Measurements from ENCODE around the gene ABHD18. TPM values are rescaled to one million over a fixed set of nuclear protein-coding genes. Genes with fewer than 3 reads are reported as not detected.

The ABHD18 gene
- total RNA-seq, 2 donors from 2014 or later = 17.1 to 18.5 TPM

DNA sequence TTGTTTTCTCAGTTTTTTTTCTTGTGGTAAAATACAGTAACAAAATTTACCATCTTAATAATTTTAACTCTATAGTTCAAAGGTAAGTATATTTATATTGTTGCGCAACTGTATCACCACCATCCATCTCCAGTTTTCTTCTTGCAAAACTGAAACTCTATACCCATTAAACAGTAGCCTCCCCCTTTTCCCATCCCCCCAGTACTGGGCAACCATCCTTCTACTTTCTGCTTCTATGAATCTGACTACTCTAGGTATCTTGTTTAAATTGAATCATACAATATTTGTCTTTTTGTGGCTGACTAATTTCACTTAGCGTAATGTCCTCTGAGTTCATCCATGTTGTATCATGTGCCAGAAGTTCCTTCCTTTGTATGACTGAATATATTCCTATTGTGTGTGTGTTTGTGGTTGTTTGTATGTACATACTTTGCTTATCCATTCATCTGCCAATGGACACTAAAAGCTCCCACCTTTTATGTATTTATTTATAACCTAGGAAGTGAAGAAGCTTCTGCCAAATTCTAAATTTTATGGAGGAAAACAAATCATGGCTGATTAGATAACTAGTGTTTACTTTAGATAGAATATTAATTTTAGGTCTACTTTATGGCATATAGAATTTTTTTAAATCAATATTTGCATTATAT lies 10.0 kb downstream of the ABHD18 start:
- Histone ChIP-seq H3K4me3 (ENCODE audit: low read length) (no peak overlapping the region), H3K36me3 (ENCODE audit: control insufficient read depth, insufficient read depth, low read length) (peaks cover 29% of the 10 kb centered on the region), H3K4me1 (ENCODE audit: control insufficient read depth, insufficient read depth, low read length) (no peaks in the 10 kb centered on the region), H3K9me3 (ENCODE audit: control insufficient read depth, low read length) (peaks cover 12% of the 10 kb centered on the region), H3K27ac (ENCODE audit: low read depth, low read length) (no peak overlapping the region), H3K27me3 (ENCODE audit: control insufficient read depth, insufficient read depth, low read length, poor library complexity, severe bottlenecking) (no peaks in the 10 kb centered on the region), H3K9ac (ENCODE audit: extremely low read depth, low read length, poor library complexity, severe bottlenecking) (no peak overlapping the region)
- Mint-ChIP-seq H3K4me1 (no peaks in the 10 kb centered on the region), H3K4me3 (no peak overlapping the region), H3K9me3 (peaks cover 8% of the 10 kb centered on the region), H3K27ac (no peak overlapping the region), H3K36me3 (ENCODE audit: low read depth) (peaks cover 37% of the 10 kb centered on the region), H3K27me3 (ENCODE audit: insufficient read depth) (no peaks in the 10 kb centered on the region)
- no peak for DNase-seq
- WGBS, 2 experiments (ENCODE audit: insufficient coverage in 1 of 2, insufficient read length in 1 of 2) = 93 to 100% methylated on average over 1 of the region's 2 CpGs
- TF ChIP-seq CTCF (conservative IDR thresholded peaks at IDR 0.05) = no peak

DNA sequence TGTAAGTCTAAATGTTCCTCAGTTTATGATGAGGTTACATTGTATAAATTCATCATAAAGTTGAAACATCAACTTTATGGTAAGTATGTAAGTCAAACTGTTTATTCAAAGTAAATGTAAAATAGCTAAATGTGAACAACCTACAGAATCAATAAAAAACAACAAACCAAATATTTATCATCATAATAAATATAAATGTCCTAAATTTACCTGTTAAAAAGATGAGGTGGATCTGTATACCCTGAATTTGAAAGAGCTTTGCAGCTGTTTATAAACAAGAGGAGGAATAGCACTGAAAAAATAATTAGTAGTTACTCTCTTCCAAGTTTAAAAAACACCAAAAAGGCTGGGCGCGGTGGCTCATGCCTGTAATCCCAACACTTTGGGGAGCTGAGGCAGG lies 13.7 kb downstream of the ABHD18 start:
- H3K9me3 Mint-ChIP-seq = peaks cover 8% of the 10 kb centered on the region
- 98% methylated on average over 2 of the region's 2 CpGs; no CpG with 5 or more reads in 1 of the 2 experiments for WGBS, 2 experiments (ENCODE audit: insufficient coverage in 1 of 2, insufficient read length in 1 of 2)
- no peaks in the 10 kb centered on the region for H3K27me3 ChIP-seq (ENCODE audit: control insufficient read depth, insufficient read depth, low read length, poor library complexity, severe bottlenecking)

GRCh38 chr4:127982445-127982844 lies 17.2 kb downstream of the ABHD18 start:
- Histone ChIP-seq H3K4me1 (ENCODE audit: control insufficient read depth, insufficient read depth, low read length) (no peaks in the 10 kb centered on the region), H3K4me3 (ENCODE audit: low read length) (no peak overlapping the region), H3K27me3 (ENCODE audit: control insufficient read depth, insufficient read depth, low read length, poor library complexity, severe bottlenecking) (no peaks in the 10 kb centered on the region), H3K27ac (ENCODE audit: low read depth, low read length) (no peak overlapping the region), H3K36me3 (ENCODE audit: control insufficient read depth, insufficient read depth, low read length) (peaks cover 38% of the 10 kb centered on the region), H3K9ac (ENCODE audit: extremely low read depth, low read length, poor library complexity, severe bottlenecking) (no peak overlapping the region), H3K9me3 (ENCODE audit: control insufficient read depth, low read length) (peaks cover 12% of the 10 kb centered on the region)
- Mint-ChIP-seq H3K4me3 (no peak overlapping the region), H3K27ac (no peak overlapping the region), H3K27me3 (ENCODE audit: insufficient read depth) (no peaks in the 10 kb centered on the region), H3K9me3 (peaks cover 8% of the 10 kb centered on the region), H3K4me1 (no peaks in the 10 kb centered on the region), H3K36me3 (ENCODE audit: low read depth) (peaks cover 36% of the 10 kb centered on the region)
- no peak for TF ChIP-seq CTCF (conservative IDR thresholded peaks at IDR 0.05)
- no peak for DNase-seq
- WGBS, 2 experiments (ENCODE audit: insufficient coverage in 1 of 2, insufficient read length in 1 of 2) = 83% methylated on average over 1 of the region's 2 CpGs; no CpG with 5 or more reads in 1 of the 2 experiments

More for the DNA sequence above, 13.7 kb downstream of the ABHD18 start:
- no peak overlapping the region for H3K27ac Mint-ChIP-seq
- no peak for TF ChIP-seq CTCF (conservative IDR thresholded peaks at IDR 0.05)
- H3K36me3 Mint-ChIP-seq (ENCODE audit: low read depth) = peaks cover 26% of the 10 kb centered on the region
- Histone ChIP-seq H3K36me3 (ENCODE audit: control insufficient read depth, insufficient read depth, low read length) (peaks cover 22% of the 10 kb centered on the region), H3K4me1 (ENCODE audit: control insufficient read depth, insufficient read depth, low read length) (no peaks in the 10 kb centered on the region), H3K4me3 (ENCODE audit: low read length) (no peak overlapping the region), H3K27ac (ENCODE audit: low read depth, low read length) (no peak overlapping the region), H3K9me3 (ENCODE audit: control insufficient read depth, low read length) (peaks cover 12% of the 10 kb centered on the region), H3K9ac (ENCODE audit: extremely low read depth, low read length, poor library complexity, severe bottlenecking) (no peak overlapping the region)
- no peak overlapping the region for H3K4me3 Mint-ChIP-seq
- H3K4me1 Mint-ChIP-seq = no peaks in the 10 kb centered on the region
- DNase-seq = no peak
- no peaks in the 10 kb centered on the region for H3K27me3 Mint-ChIP-seq (ENCODE audit: insufficient read depth)
